NB4 (cell line): ENCODE data around the gene PRDX4.

Experiments
- DNase-seq: peaks from one replicate; pipeline ENCODE4 v3.0.0; 2010; ENCODE audit warnings: low read depth
- H3K4me3 ChIP-seq: one replicate; pipeline ENCODE4 v1.5.1; 2011; ENCODE audit warnings: mild to moderate bottlenecking, low read depth, low read length, moderate library complexity
- CTCF ChIP-seq: IDR thresholded peaks from one replicate; pipeline ENCODE4 v1.5.1; 2012; ENCODE audit warnings: low read depth, low read length
- MAX ChIP-seq: IDR thresholded peaks from 2 replicates; pipeline ENCODE4 v1.6.1; 2011; ENCODE audit warnings: low read depth, low read length
- MYC ChIP-seq: IDR thresholded peaks from 2 replicates; pipeline ENCODE4 v1.6.1; 2011; ENCODE audit warnings: low read depth, low read length
- POLR2A ChIP-seq: IDR thresholded peaks from 2 replicates; pipeline ENCODE4 v1.6.1; 2011; ENCODE audit warnings: mild to moderate bottlenecking; ENCODE audit not compliant: insufficient read length; ENCODE audit errors: extremely low read depth

Gene PRDX4

GRCh38 chrX:23726191-23726590, 58.9 kb downstream of the PRDX4 start:
- H3K4me3 ChIP-seq, result no peak overlapping the region
- TF ChIP-seq CTCF (no peak), MYC (no peak), POLR2A (no peak), MAX (no peak)
- DNase-seq, result peak; percentile 63

GRCh38 chrX:23727206-23727605, 59.9 kb downstream of the PRDX4 start:
- DNase-seq, result peak; percentile 64
- no peak overlapping the region for H3K4me3 ChIP-seq
- no peak for TF ChIP-seq CTCF
- no peak for TF ChIP-seq POLR2A
- no peak for TF ChIP-seq MAX
- no peak for TF ChIP-seq MYC

- TF ChIP-seq MYC (no peak), POLR2A (no peak), MAX (no peak), CTCF (no peak)
- DNase-seq, result no peak
- no peak overlapping the region for H3K4me3 ChIP-seq
These were observed 61.9 kb downstream of the PRDX4 start for GRCh38 chrX:23729214-23729613.

- TF ChIP-seq MAX, result no peak
- TF ChIP-seq POLR2A, result no peak
- no peak for TF ChIP-seq CTCF
- TF ChIP-seq MYC, result no peak
These were observed 64.7 kb downstream of the PRDX4 start for GRCh38 chrX:23731951-23732350.

GRCh38 chrX:23732704-23733103, 65.4 kb downstream of the PRDX4 start:
- H3K4me3 ChIP-seq, result no peak overlapping the region
- DNase-seq, result peak; percentile 23
- TF ChIP-seq MYC (no peak), POLR2A (no peak), MAX (no peak), CTCF (no peak)

More at GRCh38 chrX:23731951-23732350, 64.7 kb downstream of the PRDX4 start:
- H3K4me3 ChIP-seq, result no peak overlapping the region
- DNase-seq, result no peak
